Endometrial microvascular endothelial cells (primary cell): ENCODE measurements around the gene MAPK8IP1. TPM values are rescaled to one million over a fixed set of nuclear protein-coding genes. Genes with fewer than 3 reads are reported as not detected.
"Not testable (repeated sequence)": the region's sequence is repeated elsewhere in the genome, so short reads cannot be mapped to it uniquely, and the experiment has no call there.

Experiments used
- in situ Hi-C: cut with HindIII; loops from 2 replicates; pipeline ENCODE4 v1.10.0; 2017; ENCODE audit warnings: low sequenced_read_pairs, low pct_unique_long_range_greater_than_20kb; ENCODE audit errors: inconsistent ontology term
- total RNA-seq: library from RNA; depleted of rRNA; stranded (reverse); fragments of >200 nt; gene quantifications from one replicate; pipeline ENCODE4 v1.2.3, GENCODE V29; 2015; ENCODE audit errors: inconsistent ontology term

The MAPK8IP1 gene
- 1.9 TPM for total RNA-seq

DNA sequence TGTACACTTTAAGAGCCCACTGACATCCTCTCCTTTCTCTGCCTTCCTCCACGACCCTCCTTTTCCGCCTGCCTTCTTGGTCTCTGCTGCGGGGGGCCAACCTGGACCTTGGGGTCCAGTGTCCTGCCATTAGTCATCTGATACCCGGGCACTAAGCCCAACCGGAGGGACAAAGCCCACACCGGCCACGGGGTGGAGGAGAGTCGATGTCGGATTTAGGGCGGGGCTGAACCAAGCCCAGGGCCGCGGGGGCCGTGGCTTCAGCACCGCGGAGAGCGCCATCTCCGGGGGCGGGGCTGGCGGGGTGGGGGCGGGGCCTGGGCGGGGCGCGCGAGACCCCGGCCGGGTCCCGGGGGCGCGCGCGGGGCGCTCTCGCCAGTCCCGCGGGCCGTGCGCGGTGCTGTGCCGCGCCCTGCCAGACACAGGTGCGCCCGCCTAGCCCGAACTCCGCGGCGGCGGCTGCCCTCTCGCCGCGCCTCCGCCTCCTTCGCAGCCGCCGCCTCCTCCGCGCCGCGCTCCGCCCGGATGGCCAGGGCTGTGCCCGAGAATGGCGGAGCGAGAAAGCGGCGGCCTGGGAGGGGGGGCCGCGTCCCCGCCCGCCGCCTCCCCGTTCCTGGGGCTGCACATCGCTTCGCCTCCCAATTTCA is at the start of gene MAPK8IP1:
MAPK8IP1 (plus strand) TSS at position 378 of the 647 bp plus-strand sequence; CDS start at position 548, 170 bp downstream.
- in situ Hi-C loops = no loop called here

DNA sequence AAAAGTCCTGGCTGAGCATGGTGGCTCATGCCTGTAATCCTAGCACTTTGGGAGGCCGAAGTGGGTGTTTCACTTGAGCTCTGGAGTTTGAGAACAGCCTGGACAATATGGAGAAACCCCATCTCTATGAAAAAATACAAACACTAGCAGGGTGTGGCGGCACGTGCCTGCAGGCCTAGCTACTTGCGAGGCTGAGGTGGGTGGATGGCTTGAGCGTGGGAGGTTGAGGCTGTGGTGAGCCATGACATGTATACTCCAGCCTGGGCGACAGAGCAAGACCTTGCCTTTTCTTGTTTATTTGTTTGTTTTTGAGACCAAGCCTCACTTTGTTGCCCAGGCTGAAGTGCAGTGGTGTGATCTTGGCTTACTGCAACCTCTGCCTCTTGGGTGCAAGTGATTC is 46.2 kb upstream of the MAPK8IP1 start:
- in situ Hi-C loops = no loop called here

DNA sequence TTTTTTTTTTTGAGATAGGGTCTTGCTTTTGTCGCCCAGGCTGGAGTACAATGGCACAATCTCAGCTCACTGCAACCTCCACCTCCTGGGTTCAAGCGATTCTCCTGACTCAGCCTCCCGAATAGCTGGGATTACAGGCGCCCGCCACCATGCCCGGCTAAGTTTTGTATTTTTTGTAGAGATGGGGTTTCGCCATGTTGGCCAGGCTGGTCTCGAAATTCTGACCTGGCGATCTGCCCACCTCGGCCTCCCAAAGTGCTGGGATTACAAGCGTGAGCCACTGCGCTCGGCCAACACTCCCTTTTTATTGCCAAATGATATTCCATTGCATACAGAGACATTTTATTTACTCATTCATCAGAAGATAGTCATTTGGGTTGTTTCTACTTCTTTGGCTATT is 45.2 kb upstream of the MAPK8IP1 start:
- in situ Hi-C loops = not testable (repeated sequence)

- in situ Hi-C loops = no loop called here
Observed at GRCh38 chr11:45843158-45843924, 42.1 kb upstream of the MAPK8IP1 start.

- in situ Hi-C loops = no loop called here
Observed at GRCh38 chr11:45844822-45845578, 40.5 kb upstream of the MAPK8IP1 start.

GRCh38 chr11:45846174-45846675 is 39.2 kb upstream of the MAPK8IP1 start:
- in situ Hi-C loops = no loop called here

- in situ Hi-C loops = no loop called here
Observed at GRCh38 chr11:45846974-45847910, 38.2 kb upstream of the MAPK8IP1 start, which contains the start of gene CRY2. CRY2 (plus strand) TSS chr11:45847475; CDS start chr11:45847491, 16 bp downstream.

DNA sequence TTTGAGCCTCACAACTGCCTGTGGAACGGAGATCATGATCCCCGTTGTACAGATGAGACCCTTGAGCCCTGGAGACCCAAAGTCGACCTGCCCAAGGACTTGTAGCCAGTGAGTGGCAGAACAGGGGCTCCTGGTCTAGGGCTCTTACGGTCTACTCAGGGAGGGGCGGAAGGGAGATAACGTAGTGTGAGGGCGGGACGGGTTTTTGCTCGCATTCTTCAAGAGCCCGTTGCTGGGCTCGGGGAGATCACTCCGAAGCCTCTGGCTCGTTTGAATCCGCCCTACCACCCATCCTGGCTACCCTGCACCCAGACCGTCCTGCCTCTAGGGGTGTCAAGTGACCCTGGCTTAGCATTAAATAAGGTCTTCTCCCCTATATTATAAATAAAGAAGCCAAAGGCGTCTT is 37.5 kb upstream of the MAPK8IP1 start:
- in situ Hi-C loops = no loop called here

DNA sequence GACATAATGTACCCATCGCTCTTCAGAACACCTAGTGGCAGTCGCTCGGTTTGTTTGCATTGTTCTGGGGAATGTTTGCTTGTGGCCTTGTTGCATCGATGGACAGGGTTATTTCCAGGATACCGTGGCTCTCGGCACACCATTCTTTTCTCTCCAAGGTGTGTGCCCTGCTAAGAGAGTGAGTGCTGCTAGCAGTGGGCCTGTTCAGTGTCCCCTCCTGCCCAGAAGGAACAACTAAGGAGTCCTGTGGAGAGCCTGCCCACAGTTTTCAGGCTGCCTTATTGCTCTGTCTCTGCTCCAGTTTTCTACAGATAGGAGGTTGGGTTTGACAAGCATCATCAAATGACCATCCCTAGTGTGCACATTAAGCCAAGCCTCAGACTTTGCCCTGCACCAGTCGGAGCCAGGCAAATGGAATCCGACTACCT is 36.8 kb upstream of the MAPK8IP1 start:
- in situ Hi-C loops = no loop called here

DNA sequence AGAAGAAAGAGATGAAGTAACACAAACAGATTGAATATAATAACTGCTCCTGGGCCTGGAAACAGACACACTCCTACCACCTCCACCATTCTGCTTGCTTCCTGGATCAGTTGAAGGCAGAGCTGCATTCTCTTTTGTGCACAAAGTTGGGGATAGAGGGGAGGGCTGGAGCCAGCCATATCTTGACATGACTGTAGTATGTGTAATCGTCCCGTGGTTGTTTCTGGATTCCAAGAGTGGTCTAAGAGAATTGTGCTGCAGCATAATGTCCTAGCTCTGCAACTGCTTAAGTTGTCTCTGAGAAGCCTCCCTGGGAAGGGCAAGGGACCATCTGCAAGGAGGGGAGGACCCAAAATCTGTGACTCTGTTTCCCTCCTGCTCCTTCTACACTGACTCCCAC is 35.0 kb upstream of the MAPK8IP1 start:
- in situ Hi-C loops = no loop called here

DNA sequence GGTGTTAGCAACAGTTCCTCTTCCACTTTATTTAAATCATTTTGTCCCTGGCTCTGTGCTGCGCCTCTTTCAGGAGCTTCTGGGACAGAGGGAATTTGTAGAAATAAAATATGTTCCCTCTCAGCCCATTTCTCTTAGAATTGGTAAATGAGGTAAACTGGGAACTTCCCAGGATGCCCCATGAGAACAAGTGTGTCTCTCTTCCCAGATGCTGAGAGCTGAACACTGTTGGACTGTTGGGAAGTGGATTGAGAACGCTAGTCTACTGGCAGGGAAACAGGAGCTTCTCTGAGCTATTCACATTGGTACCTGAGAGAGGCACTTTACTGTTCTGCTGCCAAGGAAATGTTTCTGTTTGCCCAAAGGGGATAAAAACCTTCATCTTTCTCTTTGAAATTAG is 34.2 kb upstream of the MAPK8IP1 start:
- in situ Hi-C loops = no loop called here

DNA sequence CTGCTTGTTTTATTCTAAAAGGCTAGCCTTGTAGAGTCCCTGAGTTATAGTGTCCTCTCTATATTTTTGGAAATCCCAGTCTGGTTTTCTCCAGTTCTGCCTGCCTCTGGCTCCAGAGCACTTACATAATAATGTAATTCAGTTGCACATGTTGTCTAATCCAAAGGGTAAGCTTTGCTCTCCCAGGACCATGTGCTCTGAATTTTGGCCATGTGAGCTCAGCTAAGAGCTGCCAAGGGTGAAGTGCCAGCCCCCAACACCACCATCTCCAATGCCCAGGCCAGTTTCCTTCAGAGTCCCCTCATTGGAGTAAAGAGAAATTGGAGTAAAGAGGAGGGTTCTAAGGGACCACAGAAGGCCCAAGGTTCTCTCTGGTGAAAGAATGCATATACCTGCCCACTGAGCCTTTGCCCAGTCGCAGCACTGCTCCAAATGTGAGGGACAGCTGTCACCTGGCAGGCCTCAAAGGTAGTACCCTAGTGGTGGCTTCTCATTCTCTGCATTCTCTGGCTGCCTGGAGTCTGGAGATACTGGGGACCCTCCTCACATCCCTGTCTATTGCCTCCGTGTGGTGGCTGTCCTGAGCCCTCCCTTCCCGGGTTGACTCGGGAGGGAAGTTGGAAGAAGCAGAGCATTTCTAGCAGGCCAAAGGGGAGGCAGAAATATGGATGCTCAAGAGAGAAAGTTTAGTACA is 33.3 kb upstream of the MAPK8IP1 start:
- in situ Hi-C loops = no loop called here

GRCh38 chr11:45852712-45853101 is 32.7 kb upstream of the MAPK8IP1 start:
- in situ Hi-C loops = no loop called here

DNA sequence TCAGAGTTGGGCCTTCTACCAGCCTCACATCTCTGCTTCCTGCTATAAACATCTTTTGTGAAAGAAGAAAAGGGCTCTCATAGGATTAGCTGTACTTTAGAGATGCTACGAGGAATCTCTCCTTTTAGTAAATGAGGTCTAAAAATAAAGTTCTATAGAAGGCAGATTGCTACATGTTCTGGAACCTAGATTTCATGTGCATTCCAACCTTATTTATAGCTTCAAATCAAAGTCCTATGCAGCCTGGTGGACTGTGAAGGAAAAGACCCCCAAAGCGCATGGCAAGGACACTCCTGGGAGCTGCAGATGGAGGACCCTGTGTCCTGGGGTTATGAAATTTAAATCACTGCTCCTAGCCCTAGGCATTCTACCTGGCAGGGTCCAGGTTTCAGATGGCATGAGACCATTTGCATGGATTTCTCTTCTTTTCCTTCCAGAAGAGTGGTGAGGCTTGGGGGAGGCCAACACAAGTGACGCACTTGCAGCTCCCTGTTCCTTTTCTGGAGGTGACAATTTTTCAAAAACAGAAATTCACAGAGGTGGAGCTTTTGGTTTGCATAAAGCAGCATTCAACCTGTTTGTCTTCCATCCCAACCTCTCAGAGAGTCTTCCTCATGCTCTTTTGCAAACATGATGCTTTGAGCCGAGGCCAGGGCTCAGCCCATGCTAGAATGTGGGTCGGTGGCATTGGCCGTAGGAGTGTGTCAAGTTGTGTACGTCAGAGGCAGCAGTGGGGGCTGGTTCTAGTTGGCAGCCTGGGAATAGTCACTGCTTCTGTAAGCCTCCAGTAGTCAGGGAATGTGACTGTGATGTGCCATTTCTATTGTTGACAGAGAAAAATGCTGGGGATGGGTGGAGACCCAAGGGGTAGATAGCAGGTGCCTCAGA is 31.9 kb upstream of the MAPK8IP1 start:
- in situ Hi-C loops = no loop called here

- in situ Hi-C loops = no loop called here
Observed at GRCh38 chr11:45855308-45855707, 30.1 kb upstream of the MAPK8IP1 start.

GRCh38 chr11:45856044-45856468 is 29.4 kb upstream of the MAPK8IP1 start:
- in situ Hi-C loops = no loop called here

DNA sequence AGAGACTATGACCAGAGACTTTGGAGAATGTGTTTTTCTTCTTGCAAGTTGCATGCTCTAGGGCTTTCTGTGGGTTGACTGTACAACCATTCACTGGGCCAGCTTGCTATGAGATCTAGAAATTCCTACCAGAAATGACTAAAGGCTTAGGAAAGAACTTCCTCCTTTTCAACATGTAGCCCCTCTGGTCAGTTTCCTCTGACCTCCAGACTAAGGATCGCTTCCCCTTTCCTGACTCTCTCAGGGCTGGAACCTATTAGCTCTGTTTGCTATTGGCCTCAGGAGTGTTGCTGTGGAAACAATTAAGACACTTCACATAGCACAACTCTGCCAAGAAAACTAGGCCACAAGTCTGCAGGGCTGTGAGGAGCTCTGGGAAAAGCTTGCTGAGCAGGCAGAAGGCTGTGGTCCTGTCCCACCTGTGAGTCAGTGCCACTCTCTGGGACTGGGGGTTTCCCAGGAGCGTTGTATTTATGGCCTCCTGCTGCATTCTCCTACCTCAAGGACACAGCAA is 27.4 kb upstream of the MAPK8IP1 start:
- in situ Hi-C loops = no loop called here
